Natural killer cell (primary cell): ENCODE results near the gene MACROD2. TPM values are rescaled to one million over a fixed set of nuclear protein-coding genes. Genes with fewer than 3 reads are reported as not detected.

Experiments used
- ATAC-seq, 3 donors: fragments of 150-1000 bp in 2 of 3; fragments of 200-7000 bp in 1 of 3; cut with Tn5 transposase; 1 replicate in 1 of 3; 2 replicates in 2 of 3; pipeline ENCODE4 v1.10.0; 2021; ENCODE audit warnings: mild to moderate bottlenecking in 2 of 3, moderate library complexity in 2 of 3
- DNase-seq, 2 donors: peaks; one replicate each; pipeline versions ENCODE4 v3.0.0 to v3.0.0-alpha.2; 2013 to 2021; ENCODE audit warnings: mixed read lengths in 1 of 2
- H3K27ac ChIP-seq: one replicate; pipeline ENCODE4 v1.5.1; 2013; ENCODE audit warnings: mild to moderate bottlenecking, low read length
- H3K27me3 ChIP-seq: one replicate; pipeline ENCODE4 v1.6.1; 2013; ENCODE audit warnings: low read length; ENCODE audit not compliant: control insufficient read depth, insufficient read depth
- H3K36me3 ChIP-seq: one replicate; pipeline ENCODE4 v1.6.1; 2013; ENCODE audit warnings: low read length; ENCODE audit not compliant: control insufficient read depth, insufficient read depth
- H3K4me1 ChIP-seq: one replicate; pipeline ENCODE4 v1.6.1; 2013; ENCODE audit warnings: low read length; ENCODE audit not compliant: control insufficient read depth, insufficient read depth
- H3K4me3 ChIP-seq: one replicate; pipeline ENCODE4 v1.5.1; 2013; ENCODE audit warnings: low read length
- H3K9me3 ChIP-seq: one replicate; pipeline ENCODE4 v1.6.1; 2013; ENCODE audit warnings: low read length; ENCODE audit not compliant: control insufficient read depth, insufficient read depth
- H3K27ac Mint-ChIP-seq, 2 donors: one replicate each; pipeline ENCODE4 v1.8.0; 2022; ENCODE audit warnings: mild to moderate bottlenecking in 2 of 2, mixed read lengths in 2 of 2, moderate library complexity in 1 of 2
- H3K27me3 Mint-ChIP-seq, 2 donors: one replicate each; pipeline ENCODE4 v1.8.0; 2022; ENCODE audit warnings: low read depth in 2 of 2, mixed read lengths in 2 of 2
- H3K36me3 Mint-ChIP-seq: one replicate; pipeline ENCODE4 v1.8.0; 2022; ENCODE audit warnings: mixed read lengths
- H3K4me1 Mint-ChIP-seq, 2 donors: one replicate each; pipeline ENCODE4 v1.8.0; 2022; ENCODE audit warnings: mixed read lengths in 2 of 2
- H3K4me3 Mint-ChIP-seq: one replicate; pipeline ENCODE4 v1.8.0; 2022; ENCODE audit warnings: mild to moderate bottlenecking, moderate library complexity, mixed read lengths
- H3K9me3 Mint-ChIP-seq, 2 donors: one replicate each; pipeline ENCODE4 v1.8.0; 2022; ENCODE audit warnings: mixed read lengths in 2 of 2
- CTCF ChIP-seq: fragments of 200-600 bp; IDR thresholded peaks from one replicate; pipeline ENCODE4 v1.8.0; 2022; ENCODE audit warnings: antibody characterized with exemption
- WGBS: methylation state at CpG from one replicate; pipeline ENCODE4 v1.1.7; 2013; ENCODE audit warnings: missing lambda C conversion rate; ENCODE audit not compliant: insufficient coverage; 5-methylcytosine and 5-hydroxymethylcytosine counted together
- intact Hi-C: fragments of 100-400 bp; cut with micrococcal nuclease; formaldehyde crosslinking; loops from one replicate; pipeline ENCODE4 v1.14.2; 2022
- total RNA-seq, 4 donors: library from RNA; stranded (reverse); fragments of 120-200 nt in 1 of 4; gene quantifications; one replicate each; pipeline versions ENCODE4 v1.2.3 to v1.2.4, GENCODE V29; 2013 to 2022

MACROD2 gene
- total RNA-seq, 3 donors from 2014 or later (not counting 1 experiment from before 2014, with no cell fraction given), result 0.19 to 0.88 TPM; not detected in 1

DNA sequence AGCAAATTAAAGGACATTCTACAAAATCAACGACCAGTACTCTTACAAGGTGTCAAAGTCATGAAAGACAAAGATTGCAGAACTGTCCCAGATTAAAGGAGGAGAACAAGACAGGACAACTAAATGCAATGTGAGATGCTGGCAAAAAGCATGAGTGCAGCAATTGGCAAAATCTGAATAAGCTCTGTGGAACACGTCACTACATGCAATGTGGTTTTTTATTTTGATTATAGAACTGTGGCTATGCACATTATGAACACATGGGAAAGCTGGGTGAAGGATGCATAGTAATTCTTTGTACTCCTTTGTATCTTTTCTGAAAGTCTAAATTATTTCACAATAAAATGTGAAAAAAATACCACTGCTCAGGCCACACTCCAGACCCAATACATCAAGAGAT lies 2068.6 kb downstream of the MACROD2 start:
- no peaks in the 10 kb centered on the region for H3K9me3 Mint-ChIP-seq
- H3K27ac Mint-ChIP-seq, result no peak overlapping the region
- H3K27me3 ChIP-seq, result no peaks in the 10 kb centered on the region
- DNase-seq (no peak), ATAC-seq (no peak)
- peaks cover 0 to 5% of the 10 kb centered on the region in 2 donors for H3K27me3 Mint-ChIP-seq
- H3K27ac ChIP-seq, result no peak overlapping the region
- H3K4me1 ChIP-seq, result no peaks in the 10 kb centered on the region
- no peaks in the 10 kb centered on the region for H3K9me3 ChIP-seq
- H3K36me3 ChIP-seq, result no peaks in the 10 kb centered on the region
- no peaks in the 10 kb centered on the region for H3K4me1 Mint-ChIP-seq
- no peaks in the 10 kb centered on the region for H3K36me3 Mint-ChIP-seq
- no peak overlapping the region for H3K4me3 ChIP-seq
- 82% methylated on average over 2 of the region's 2 CpGs for WGBS
- no peak for TF ChIP-seq CTCF
- intact Hi-C loops, result no loop called here
- H3K4me3 Mint-ChIP-seq, result no peak overlapping the region

DNA sequence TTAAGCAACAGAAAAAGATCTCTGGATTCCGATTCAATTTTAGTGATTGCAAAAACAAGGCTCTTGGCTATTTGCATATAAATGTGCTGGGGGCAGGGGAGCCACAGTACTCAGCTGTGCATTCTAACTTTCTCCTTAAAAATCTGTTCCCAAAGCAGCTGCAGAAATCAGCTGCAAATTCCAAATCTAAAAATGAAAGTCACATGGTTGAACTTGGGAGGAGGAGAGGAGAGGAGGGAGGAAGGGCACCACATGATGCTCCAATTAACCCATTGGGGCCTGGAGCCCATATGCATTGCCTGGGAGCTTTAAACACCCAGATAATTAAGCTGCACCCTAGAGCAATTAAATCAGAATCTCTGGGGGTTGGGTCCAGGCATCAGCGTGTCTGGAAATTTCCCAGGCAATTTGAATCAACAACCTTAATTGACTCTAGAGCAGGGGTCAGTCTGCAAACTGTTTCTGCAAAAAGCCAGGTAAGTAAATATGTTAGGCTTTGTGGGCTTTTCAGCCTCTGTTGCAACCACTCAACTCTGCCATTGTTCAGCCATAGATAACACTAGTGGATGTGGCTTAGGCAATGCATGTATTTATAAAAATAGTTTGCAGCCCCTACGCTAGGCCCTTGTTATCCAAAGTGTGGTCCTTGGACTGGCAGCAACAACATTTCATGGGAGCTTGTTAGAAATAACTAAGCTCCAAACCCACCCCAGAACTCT lies 2069.8 kb downstream of the MACROD2 start:
- no peaks in the 10 kb centered on the region for H3K9me3 ChIP-seq
- H3K4me3 ChIP-seq, result no peak overlapping the region
- no peaks in the 10 kb centered on the region for H3K36me3 ChIP-seq
- no peaks in the 10 kb centered on the region for H3K27me3 ChIP-seq
- TF ChIP-seq CTCF, result no peak
- intact Hi-C loops, result no loop called here
- ATAC-seq (no peak), DNase-seq (no peak)
- H3K4me3 Mint-ChIP-seq, result no peak overlapping the region
- H3K27ac Mint-ChIP-seq, result no peak overlapping the region
- no peaks in the 10 kb centered on the region for H3K9me3 Mint-ChIP-seq
- no peaks in the 10 kb centered on the region for H3K36me3 Mint-ChIP-seq
- no peaks in the 10 kb centered on the region for H3K4me1 ChIP-seq
- no peaks in the 10 kb centered on the region for H3K27me3 Mint-ChIP-seq
- no peak overlapping the region for H3K27ac ChIP-seq
- WGBS, result 88% methylated on average over 3 of the region's 3 CpGs
- no peaks in the 10 kb centered on the region for H3K4me1 Mint-ChIP-seq

- no peak for ATAC-seq
- no peak for TF ChIP-seq CTCF
- Histone ChIP-seq H3K36me3 (no peaks in the 10 kb centered on the region), H3K9me3 (no peaks in the 10 kb centered on the region), H3K4me3 (no peak overlapping the region), H3K4me1 (no peaks in the 10 kb centered on the region), H3K27me3 (no peaks in the 10 kb centered on the region), H3K27ac (no peak overlapping the region)
- Mint-ChIP-seq H3K27me3 (no peaks in the 10 kb centered on the region), H3K4me3 (no peak overlapping the region), H3K4me1 (no peaks in the 10 kb centered on the region), H3K27ac (no peak overlapping the region), H3K36me3 (no peaks in the 10 kb centered on the region), H3K9me3 (peaks cover 0 to 2% of the 10 kb centered on the region in 2 donors)
- intact Hi-C loops, result no loop called here
- no peak for DNase-seq
- WGBS, result 91% methylated on average over 5 of the region's 5 CpGs
Measured at GRCh38 chr20:16066571-16066970, 2071.3 kb downstream of the MACROD2 start.
